ENCODE measurements around the gene GSTA5.

GRCh38 chr6:52877168-52877567, 36.6 kb upstream of the GSTA5 start:
- TF ChIP-seq NFYB (IDR thresholded peaks at IDR 0.05; ENCODE audit: insufficient read depth, low read depth, low read length) (no peak), ELK1 (IDR thresholded peaks at IDR 0.05; ENCODE audit: low read depth, low read length) (no peak), PBX3 (IDR thresholded peaks at IDR 0.05; ENCODE audit: insufficient replicate concordance, low read depth, low read length) (no peak), SPI1 (IDR thresholded peaks at IDR 0.05; ENCODE audit: borderline replicate concordance, insufficient read depth, low read depth, low read length) (no peak), SREBF2 (IDR thresholded peaks at IDR 0.05; ENCODE audit: low read length) (no peak), POLR2A (IDR thresholded peaks at IDR 0.05; ENCODE audit: low read depth, low read length) (no peak), ZNF24 (IDR thresholded peaks at IDR 0.05) (no peak), CHD4 (IDR thresholded peaks at IDR 0.05) (no peak), CTCF (IDR thresholded peaks at IDR 0.05 in 2 of 3, conservative IDR thresholded peaks at IDR 0.05 in 1 of 3; ENCODE audit: control insufficient read depth in 2 of 3, extremely low read depth in 1 of 3, insufficient read depth in 1 of 3, low read depth in 3 of 3, low read length in 3 of 3) (no peak), CREM (IDR thresholded peaks at IDR 0.05; ENCODE audit: low read depth) (no peak), BACH1 (IDR thresholded peaks at IDR 0.05; ENCODE audit: borderline replicate concordance) (no peak), EP300 (IDR thresholded peaks at IDR 0.05; ENCODE audit: borderline replicate concordance in 1 of 2, control insufficient read depth in 1 of 2, low read depth in 2 of 2, low read length in 2 of 2) (no peak)
